Neural cell (in vitro differentiated cells): ENCODE measurements around the gene EID2B.

Experiments used
- EZH2 ChIP-seq: fragments of 200-600, 300-800 bp; shearing (Covaris generic), sonication (generic); IDR thresholded peaks from 2 replicates; pipeline ENCODE4 v1.6.1; 2014; ENCODE audit warnings: antibody characterized with exemption, low read length, borderline replicate concordance, mild to moderate bottlenecking; ENCODE audit not compliant: insufficient read depth, poor library complexity, severe bottlenecking
- POLR2AphosphoS5 ChIP-seq: IDR thresholded peaks from 2 replicates; pipeline ENCODE4 v1.6.1; 2012
- SMC3 ChIP-seq: fragments of 450-650 bp; conservative IDR thresholded peaks from 2 replicates; pipeline ENCODE4 v1.6.1; 2014; ENCODE audit warnings: antibody characterized with exemption, mild to moderate bottlenecking, moderate library complexity; ENCODE audit not compliant: poor library complexity
- TAF1 ChIP-seq: IDR thresholded peaks from 2 replicates; pipeline ENCODE4 v1.6.1; 2012; ENCODE audit warnings: low read depth
- TF ChIP-seq, protein P1 (sequence below): fragments of 450-650 bp; IDR thresholded peaks from 2 replicates; pipeline ENCODE4 v1.5.1; 2014; ENCODE audit warnings: antibody characterized with exemption, mild to moderate bottlenecking, moderate library complexity; ENCODE audit not compliant: poor library complexity, severe bottlenecking
- TF ChIP-seq, protein P2 (sequence below): IDR thresholded peaks from 2 replicates; pipeline ENCODE4 v1.6.1; 2012; ENCODE audit warnings: borderline replicate concordance

DNA sequence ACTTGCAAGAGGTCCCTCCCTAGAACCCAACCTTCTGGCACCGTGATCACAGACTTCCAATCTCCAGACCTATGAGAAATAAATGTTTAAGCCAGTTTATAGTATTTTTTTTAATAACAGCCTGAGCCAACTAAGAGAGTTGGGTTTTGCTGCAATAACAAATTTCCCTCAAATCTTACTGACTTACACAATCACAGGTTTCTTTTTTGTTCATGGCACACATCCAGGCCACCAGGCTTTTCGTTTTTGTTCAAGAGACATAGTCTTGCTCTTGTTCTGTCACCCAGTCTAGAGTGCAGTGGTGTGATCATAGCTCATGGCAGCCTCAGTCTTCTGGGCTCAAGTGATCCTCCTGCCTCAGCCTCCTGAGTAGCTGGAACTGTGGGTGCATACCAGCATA, 19.7 kb downstream of the EID2B start:
- TF ChIP-seq, protein P1, sequence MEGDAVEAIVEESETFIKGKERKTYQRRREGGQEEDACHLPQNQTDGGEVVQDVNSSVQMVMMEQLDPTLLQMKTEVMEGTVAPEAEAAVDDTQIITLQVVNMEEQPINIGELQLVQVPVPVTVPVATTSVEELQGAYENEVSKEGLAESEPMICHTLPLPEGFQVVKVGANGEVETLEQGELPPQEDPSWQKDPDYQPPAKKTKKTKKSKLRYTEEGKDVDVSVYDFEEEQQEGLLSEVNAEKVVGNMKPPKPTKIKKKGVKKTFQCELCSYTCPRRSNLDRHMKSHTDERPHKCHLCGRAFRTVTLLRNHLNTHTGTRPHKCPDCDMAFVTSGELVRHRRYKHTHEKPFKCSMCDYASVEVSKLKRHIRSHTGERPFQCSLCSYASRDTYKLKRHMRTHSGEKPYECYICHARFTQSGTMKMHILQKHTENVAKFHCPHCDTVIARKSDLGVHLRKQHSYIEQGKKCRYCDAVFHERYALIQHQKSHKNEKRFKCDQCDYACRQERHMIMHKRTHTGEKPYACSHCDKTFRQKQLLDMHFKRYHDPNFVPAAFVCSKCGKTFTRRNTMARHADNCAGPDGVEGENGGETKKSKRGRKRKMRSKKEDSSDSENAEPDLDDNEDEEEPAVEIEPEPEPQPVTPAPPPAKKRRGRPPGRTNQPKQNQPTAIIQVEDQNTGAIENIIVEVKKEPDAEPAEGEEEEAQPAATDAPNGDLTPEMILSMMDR = no peak
- TF ChIP-seq TAF1 = no peak
- no peak for TF ChIP-seq SMC3
- TF ChIP-seq POLR2AphosphoS5 = no peak
- no peak for TF ChIP-seq EZH2
- TF ChIP-seq, protein P2, sequence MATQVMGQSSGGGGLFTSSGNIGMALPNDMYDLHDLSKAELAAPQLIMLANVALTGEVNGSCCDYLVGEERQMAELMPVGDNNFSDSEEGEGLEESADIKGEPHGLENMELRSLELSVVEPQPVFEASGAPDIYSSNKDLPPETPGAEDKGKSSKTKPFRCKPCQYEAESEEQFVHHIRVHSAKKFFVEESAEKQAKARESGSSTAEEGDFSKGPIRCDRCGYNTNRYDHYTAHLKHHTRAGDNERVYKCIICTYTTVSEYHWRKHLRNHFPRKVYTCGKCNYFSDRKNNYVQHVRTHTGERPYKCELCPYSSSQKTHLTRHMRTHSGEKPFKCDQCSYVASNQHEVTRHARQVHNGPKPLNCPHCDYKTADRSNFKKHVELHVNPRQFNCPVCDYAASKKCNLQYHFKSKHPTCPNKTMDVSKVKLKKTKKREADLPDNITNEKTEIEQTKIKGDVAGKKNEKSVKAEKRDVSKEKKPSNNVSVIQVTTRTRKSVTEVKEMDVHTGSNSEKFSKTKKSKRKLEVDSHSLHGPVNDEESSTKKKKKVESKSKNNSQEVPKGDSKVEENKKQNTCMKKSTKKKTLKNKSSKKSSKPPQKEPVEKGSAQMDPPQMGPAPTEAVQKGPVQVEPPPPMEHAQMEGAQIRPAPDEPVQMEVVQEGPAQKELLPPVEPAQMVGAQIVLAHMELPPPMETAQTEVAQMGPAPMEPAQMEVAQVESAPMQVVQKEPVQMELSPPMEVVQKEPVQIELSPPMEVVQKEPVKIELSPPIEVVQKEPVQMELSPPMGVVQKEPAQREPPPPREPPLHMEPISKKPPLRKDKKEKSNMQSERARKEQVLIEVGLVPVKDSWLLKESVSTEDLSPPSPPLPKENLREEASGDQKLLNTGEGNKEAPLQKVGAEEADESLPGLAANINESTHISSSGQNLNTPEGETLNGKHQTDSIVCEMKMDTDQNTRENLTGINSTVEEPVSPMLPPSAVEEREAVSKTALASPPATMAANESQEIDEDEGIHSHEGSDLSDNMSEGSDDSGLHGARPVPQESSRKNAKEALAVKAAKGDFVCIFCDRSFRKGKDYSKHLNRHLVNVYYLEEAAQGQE = no peak
